HG03442 (cell line): ENCODE measurements around the gene HEPHL1.
A peak's percentile ranks its signal among the peaks of the same experiment; 100 is the strongest.

ENCODE experiments used
- ATAC-seq: cut with Tn5 transposase; IDR thresholded peaks from one replicate; pipeline ENCODE4 v1.9.1; 2021; ENCODE audit warnings: mild to moderate bottlenecking, moderate library complexity; ENCODE audit not compliant: unreplicated experiment

Gene HEPHL1

GRCh38 chr11:94128291-94128745, 107.2 kb downstream of the HEPHL1 start:
- ATAC-seq, result peak; percentile 16

DNA sequence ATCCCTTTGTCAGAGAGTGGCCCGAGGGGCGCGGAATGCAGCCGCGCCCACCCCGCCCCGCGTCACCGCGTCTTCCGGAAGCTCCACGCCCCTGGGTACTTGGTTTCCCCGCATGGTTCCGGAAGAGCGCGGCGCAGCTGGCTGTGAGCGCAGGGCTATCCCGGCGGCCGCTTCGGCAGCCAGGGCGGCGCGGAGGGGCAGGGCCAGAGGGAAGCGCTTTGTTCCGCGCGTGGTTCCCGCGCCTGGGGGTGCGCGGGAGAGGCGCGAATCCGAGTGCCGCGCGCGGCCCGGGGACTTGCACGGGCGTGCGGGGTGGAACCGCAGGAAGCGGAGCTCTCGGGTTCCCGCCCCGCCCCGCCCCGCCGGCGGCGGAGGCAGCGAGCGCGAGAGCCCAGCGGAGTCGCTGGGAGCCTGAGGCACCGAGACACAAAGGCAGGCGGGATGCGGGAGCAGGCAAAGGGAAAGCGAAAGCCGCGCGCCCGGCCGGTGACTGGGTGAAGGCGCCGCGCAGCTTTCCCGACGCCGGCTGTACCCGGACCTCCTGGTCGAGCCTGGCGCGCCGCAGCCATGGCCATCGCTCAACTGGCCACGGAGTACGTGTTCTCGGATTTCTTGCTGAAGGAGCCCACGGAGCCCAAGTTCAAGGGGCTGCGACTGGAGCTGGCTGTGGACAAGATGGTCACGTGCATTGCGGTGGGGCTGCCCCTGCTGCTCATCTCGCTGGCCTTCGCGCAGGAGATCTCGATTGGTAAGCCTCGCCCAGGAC, 107.8 kb downstream of the HEPHL1 start, which contains the start of gene PANX1:
TSS of gene PANX1 (plus strand) at position 96 of the 766 bp plus-strand sequence. CDS start at position 568, 472 bp downstream.
- peak; percentile 85 for ATAC-seq

DNA sequence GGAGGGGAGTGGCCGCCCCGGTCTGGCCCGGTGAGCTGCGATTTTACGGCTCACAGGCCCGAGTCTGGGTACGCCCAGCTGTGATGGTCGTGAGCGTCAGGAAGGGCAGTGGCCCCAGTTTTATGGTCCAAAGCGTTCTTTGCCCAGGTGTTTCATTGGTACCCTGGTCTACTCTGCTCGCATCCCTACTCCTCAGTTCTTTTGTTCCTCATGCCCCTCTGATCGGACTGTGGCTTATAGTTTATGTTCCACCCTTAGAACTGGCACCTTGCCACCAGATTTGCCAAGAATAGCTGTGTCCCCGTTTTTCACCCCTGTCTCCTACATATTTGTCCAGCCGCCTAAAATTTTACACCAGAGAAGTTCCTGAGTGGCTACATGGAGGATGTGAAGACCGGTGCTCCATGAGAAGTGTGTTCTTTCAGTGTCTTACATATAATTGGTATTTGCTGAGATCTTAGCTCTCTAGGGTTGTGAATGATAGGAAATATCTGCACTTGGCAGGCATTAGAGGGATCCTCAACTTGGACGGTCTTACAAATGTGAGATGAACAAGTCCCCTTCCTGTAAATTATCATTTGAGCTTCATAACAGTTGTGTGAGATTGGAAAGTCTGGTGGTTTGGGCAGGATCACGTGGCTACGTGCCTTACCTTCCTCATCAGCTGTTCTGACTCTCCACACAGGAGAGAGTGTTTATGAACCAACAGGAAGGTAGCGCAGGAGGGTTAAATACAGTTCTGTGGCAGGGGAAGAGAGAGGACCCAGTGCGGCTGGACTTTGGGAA, 108.6 kb downstream of the HEPHL1 start:
- no peak for ATAC-seq

DNA sequence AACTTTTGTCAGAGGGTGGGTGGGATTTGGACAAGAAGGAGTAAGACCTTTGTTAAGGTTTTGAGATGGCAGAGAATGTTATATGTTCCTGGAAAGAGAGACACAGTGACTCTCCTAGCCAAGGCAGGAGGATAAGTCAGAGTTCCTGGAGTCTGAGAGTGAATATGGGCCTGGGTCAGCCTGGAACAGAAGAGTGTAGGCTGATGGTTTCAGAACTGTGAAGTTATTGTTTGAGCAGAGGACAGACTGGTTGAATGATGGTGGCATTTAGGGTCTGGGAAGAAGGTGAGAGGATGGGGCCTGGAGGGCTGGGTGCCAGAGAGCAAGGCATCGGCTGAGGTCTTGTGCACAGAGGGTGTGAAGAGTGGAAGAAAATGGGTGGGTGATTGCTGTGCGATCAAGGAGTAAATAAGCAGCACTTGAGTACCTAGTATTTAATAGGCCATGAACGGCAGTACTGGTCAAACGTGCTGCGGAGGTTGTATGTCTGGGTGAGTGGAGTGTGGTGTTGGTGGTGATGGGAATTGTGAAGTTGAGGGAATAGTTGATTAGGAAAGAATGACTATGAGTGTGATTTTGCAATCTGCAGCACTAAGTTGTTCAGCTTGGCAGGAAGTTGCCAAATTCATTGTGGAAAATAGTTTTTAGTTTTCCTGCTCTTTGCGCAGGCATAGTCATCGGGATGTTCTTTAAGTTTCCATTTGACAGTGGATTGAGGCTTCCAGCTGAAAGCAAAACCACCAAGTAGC, 109.3 kb downstream of the HEPHL1 start:
- ATAC-seq, result no peak

DNA sequence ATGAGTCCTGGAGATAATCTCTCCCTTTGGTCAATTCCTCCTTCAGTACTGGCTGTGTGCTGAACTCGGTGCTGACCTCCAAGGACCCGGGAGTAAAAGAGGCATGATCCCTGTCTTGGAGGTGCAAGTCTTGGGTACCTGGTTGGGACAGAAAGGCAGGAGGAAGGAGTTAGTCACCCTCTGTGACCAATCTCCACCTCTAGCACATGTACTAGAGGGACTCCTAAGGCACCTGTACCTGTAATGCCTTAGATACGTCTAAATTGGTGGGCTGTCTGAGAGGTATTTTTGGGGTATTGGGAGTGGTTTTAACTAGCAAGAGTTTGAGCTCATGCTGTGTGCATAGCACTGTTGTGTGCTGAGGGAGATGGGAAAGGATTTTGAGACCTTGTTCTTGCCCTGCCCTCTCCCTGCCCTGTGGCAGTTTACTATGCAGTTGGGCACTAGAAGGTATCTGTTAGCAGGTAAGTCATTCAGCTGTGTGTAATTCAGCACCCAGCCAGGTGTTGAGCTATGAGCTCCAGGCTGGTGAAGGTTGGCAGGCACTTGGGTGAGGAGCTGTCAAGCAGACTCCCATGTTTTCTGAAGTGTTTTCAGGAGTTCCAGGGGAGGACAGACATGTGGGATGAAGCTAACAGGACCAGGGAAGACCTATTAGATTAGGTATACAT, 110.0 kb downstream of the HEPHL1 start:
- ATAC-seq, result no peak

GRCh38 chr11:94131718-94132115, 110.6 kb downstream of the HEPHL1 start:
- no peak for ATAC-seq

- ATAC-seq, result no peak
These were observed 111.0 kb downstream of the HEPHL1 start for GRCh38 chr11:94132152-94132558.

DNA sequence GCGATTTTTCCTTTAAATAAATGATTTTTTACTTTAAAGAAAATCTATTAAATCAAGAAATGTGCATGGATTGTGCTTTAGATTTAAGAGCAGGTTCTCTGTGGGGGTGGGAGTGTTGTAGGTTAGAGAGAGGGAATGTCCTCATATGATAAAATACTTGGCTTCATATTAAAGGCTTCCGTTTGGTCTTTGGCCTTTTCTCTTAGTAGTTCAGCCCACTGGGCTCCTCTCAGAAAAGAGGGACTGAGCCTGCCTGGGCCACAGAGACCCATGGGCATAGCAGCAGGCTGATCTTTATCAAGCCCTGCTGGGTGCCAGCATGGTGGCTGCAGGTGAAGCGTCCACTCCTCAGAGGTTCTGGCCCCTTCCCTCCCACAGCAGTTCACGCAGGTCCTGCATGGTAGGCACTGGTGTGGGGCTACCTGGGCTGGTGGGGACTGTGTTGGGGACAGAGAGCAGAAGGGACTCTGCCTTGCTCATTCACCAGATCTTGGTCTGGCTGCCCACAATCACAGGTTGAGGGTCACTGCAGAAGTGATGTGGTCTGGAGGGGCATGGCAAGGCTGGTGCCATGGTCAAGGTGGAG, 111.8 kb downstream of the HEPHL1 start:
- no peak for ATAC-seq

- no peak for ATAC-seq
These were observed 112.6 kb downstream of the HEPHL1 start for GRCh38 chr11:94133752-94134151.

GRCh38 chr11:94134651-94135512, 113.7 kb downstream of the HEPHL1 start:
- ATAC-seq, result peak; percentile 77

- ATAC-seq, result no peak
These were observed 118.3 kb downstream of the HEPHL1 start for GRCh38 chr11:94139416-94139815.

DNA sequence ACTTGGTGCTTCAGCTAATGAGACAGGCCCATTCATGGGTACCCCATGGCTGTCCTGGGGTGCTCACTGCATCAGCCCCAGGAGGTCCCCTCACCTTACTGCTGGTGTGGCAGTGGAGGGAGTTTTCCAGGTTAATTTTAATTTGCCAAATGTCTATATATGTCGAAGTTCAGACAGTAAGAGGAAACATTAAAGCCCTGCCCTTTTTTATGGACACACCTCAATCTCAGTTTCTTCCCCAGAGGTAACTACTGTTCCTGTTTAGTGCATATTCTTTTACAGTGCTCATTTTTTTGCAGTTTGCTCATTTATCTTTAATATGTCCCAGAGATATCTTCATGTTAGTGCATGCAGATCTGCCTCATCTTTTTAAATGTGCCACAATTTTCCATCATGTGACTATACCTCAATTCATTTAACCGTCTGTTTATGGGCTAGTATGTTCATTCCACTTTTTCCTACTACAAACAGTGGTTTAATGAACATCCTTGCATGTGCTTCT, 119.1 kb downstream of the HEPHL1 start:
- no peak for ATAC-seq

DNA sequence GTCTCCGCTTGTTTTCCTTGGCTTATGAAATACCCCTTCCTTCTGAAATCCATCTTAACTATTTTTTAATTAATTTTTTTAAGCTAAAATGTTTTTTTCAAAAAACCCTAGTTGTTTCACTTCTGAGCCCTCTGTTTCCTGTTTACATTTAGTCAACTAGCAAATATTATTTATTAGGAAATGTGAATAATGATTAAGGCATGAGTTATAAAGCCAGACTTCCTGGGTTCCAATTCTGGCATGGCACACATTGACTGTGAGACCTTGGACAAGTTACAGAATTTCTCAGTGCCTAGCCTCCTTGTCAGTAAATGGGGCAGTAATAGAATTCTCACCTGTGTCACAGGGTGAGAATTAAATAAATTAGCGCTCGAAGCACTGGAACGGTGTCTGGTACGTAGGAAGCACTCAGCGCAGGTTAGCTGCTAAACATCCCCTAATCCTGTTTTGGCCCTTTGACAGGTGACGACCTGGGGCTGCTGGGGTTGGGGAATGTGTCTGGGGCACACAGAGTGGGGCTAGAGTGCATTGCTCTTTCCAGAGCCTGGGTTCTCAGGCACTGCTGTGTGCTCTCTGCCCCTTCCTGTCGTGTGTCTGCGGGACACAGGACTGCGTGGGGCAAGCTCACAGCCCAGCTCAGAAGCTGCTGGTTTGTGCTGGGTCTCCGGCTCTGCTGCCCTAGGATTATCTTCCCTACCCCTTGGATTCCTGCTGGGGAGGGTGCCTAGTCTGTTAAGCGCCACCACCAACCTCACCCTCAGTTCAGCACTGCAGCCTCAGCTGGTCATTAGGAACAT, 120.6 kb downstream of the HEPHL1 start:
- ATAC-seq, result no peak

DNA sequence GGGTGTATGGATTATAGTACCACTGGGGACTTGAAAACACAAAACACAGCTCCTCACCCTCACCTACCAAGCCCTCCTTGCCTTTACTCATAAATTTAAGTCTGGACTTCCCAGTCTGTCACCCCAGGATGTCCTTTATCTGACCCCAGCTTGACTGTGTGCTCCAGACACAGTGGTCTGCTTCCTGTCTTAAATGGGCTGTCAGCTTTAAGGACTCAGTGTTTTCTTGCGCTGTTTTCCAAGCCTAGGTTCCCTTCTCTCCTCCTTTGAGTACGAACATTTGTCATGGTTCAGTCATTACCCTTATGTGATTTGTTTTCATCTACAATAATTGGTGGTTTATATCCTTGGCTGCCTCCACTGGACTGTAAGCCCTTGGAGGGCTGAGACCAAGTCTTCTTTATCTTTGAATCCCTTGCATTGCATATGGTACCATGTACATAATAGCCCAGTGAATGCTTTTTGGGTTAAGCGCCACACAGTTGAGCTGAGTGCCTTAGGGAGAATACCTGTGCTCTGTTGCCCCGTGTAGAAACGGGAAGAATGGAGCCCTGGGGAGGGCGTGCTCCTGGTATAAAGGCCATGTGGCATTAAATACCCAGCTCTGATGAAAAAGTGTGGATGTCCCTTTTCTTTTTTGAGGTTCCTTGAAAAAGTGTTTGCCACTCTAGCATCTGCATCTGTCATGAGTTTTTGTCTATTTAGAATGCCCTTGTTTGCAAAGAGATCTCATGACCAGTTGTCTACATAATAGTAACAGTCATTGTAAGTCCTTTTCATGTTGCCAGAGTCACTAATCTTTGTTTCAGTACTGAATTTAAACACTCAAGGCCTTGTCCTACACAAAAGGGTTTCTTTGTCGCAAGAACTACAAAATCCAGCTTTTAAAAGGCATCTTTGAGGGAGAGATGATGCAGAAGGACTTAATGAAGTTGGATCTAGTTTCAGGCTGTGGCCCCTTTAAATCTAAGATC, 121.4 kb downstream of the HEPHL1 start:
- no peak for ATAC-seq

- no peak for ATAC-seq
These were observed 123.1 kb downstream of the HEPHL1 start for GRCh38 chr11:94144216-94144615.

DNA sequence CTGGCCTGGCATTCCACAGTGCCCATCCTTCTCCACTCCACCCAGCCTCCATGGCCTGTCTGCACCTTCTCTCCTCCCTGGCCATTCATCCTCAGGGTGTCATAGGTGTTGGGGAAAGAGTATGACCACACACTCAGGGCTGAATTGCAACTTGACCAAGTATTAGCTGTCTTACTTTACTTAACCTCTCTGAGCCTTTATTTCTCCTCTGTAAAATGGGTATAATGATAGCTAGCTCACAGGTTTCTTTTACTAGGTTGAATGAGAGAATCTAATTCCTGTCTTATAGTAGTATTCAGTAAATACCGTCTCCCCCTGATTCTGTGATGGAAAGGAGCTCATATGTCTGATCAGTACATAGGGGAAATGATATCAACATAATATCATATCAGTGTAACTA, 123.5 kb downstream of the HEPHL1 start:
- no peak for ATAC-seq

- ATAC-seq, result no peak
These were observed 124.3 kb downstream of the HEPHL1 start for GRCh38 chr11:94145431-94145830.
